GM12801 (cell line): ENCODE measurements around the gene CSTA.

Source experiments
- CTCF ChIP-seq: IDR thresholded peaks from one replicate; pipeline ENCODE4 v1.5.1; 2011; ENCODE audit warnings: control low read depth; ENCODE audit not compliant: insufficient read length; ENCODE audit errors: extremely low read depth

The CSTA gene

GRCh38 chr3:122322095-122323075, 2.7 kb upstream of the CSTA start:
- no peak for TF ChIP-seq CTCF

- no peak for TF ChIP-seq CTCF
Observed at GRCh38 chr3:122325769-122326168, 721 bp downstream of the CSTA start.

GRCh38 chr3:122331886-122332285, 6.8 kb downstream of the CSTA start:
- no peak for TF ChIP-seq CTCF

GRCh38 chr3:122332551-122332950, 7.5 kb downstream of the CSTA start:
- TF ChIP-seq CTCF, result no peak

GRCh38 chr3:122342803-122343202, 17.8 kb downstream of the CSTA start:
- no peak for TF ChIP-seq CTCF

- no peak for TF ChIP-seq CTCF
Observed at GRCh38 chr3:122343654-122344053, 18.6 kb downstream of the CSTA start.

GRCh38 chr3:122349171-122349570, 24.1 kb downstream of the CSTA start:
- TF ChIP-seq CTCF, result no peak
